Measurements from ENCODE around the gene S100A14. TPM values are rescaled to one million over a fixed set of nuclear protein-coding genes. Genes with fewer than 3 reads are reported as not detected.
A peak's percentile ranks its signal among the peaks of the same experiment; 100 is the strongest.

Gene S100A14
- total and polyA plus RNA-seq, 9 of the 15 experiments (the other 6 are each of a cell fraction or from before 2014, with no cell fraction given): 0.10 to 0.64 (median 0.24) TPM; not detected in 3

- intact Hi-C loops (cut with micrococcal nuclease) (no loop called here), in situ Hi-C loops (cut with MboI) (no loop called here)
- H2AFZ ChIP-seq (ENCODE audit: low read depth, low read length): peak overlapping the region; percentile 89
- H3K4me3 ChIP-seq: no peak overlapping the region
- peaks cover 6% of the 10 kb centered on the region for H3K9me1 ChIP-seq (ENCODE audit: control insufficient read depth, insufficient read depth, low read length)
- H3K27ac ChIP-seq (ENCODE audit: extremely low read depth, low read depth, low read length): peak overlapping the region; percentile 50; the same call in 2 of the 3 replicates
- H3K79me2 ChIP-seq (ENCODE audit: control insufficient read depth, insufficient read depth, low read length): no peaks in the 10 kb centered on the region
- 10% methylated on average over 6 of the region's 6 CpGs for WGBS (ENCODE audit: insufficient coverage, low coverage, missing lambda C conversion rate)
- H3K9me3 ChIP-seq (replicated peaks; ENCODE audit: control insufficient read depth, insufficient read depth, low read depth, low read length): no peaks in the 10 kb centered on the region
- CTCF ChIA-PET (ENCODE audit: low intra/inter-chr PET ratio): no interaction called here
- H4K20me1 ChIP-seq (replicated peaks; ENCODE audit: control insufficient read depth, insufficient read depth, low read length): no peaks in the 10 kb centered on the region
- H3K36me3 ChIP-seq (ENCODE audit: control insufficient read depth, insufficient read depth, low read length): no peaks in the 10 kb centered on the region
- no TSS peak for BruUV-seq (replicated peaks)
- no peaks in the 10 kb centered on the region for H3K27me3 ChIP-seq (ENCODE audit: control insufficient read depth in 2 of 2, insufficient read depth in 2 of 2, low read length in 2 of 2)
- ATAC-seq (peak; percentile 60), FAIRE-seq (no peak), DNase-seq (ENCODE audit: extremely low read depth in 1 of 4, low spot score in 3 of 4) (no peak)
- peak overlapping the region in 1 of 2 experiments; percentile 3; a peak in 1 of 4 replicates for H3K9ac ChIP-seq (ENCODE audit: insufficient read depth in 1 of 2, low read depth in 2 of 2, low read length in 2 of 2)
- POLR2A ChIA-PET: interaction anchor here (0.6 to 4.1 kb wide), 3 partner anchors 18 to 561 kb away, joined by 3 to 23 read pairs (median 6); partner anchors contain the start of genes S100A1 and S100A13
- peaks cover 30 to 47% of the 10 kb centered on the region in 2 experiments for H3K4me1 ChIP-seq (replicated peaks in 1 of 2; ENCODE audit: control insufficient read depth in 2 of 2, insufficient read depth in 2 of 2, low read length in 2 of 2)
- H3K4me2 ChIP-seq (ENCODE audit: insufficient read depth, low read length): peak overlapping the region; percentile 54
- TF ChIP-seq HLTF (IDR thresholded peaks at IDR 0.05): no peak
- TF ChIP-seq PTTG1 (tag; IDR thresholded peaks at IDR 0.05; ENCODE audit: low read depth): no peak
- TF ChIP-seq ATF1 (CRISPR knock-in tag; IDR thresholded peaks at IDR 0.05): no peak
- TF ChIP-seq ATF1 (tag; IDR thresholded peaks at IDR 0.05): 0 out of 2 replicates have a peak, but pooled peaks have one; percentile 14
- TF ChIP-seq TAL1 (IDR thresholded peaks at IDR 0.05): no peak
- TF ChIP-seq KAT8 (IDR thresholded peaks at IDR 0.05; ENCODE audit: low read depth): no peak
- no peak for TF ChIP-seq DMBX1 (CRISPR knock-in tag; IDR thresholded peaks at IDR 0.05; ENCODE audit: borderline replicate concordance)
- no peak for TF ChIP-seq SRSF3 (IDR thresholded peaks at IDR 0.05; ENCODE audit: insufficient read depth, low read length)
- peak; percentile 20 to 45; a peak in 1 of 4 replicates for TF ChIP-seq KDM1A (IDR thresholded peaks at IDR 0.05)
- 0 out of 4 replicates have a peak, but pooled peaks of 1 of the 2 experiments have one; percentile 9 for TF ChIP-seq HDAC1 (IDR thresholded peaks at IDR 0.05)
- no peak for TF ChIP-seq ZNF639 (CRISPR knock-in tag; conservative IDR thresholded peaks at IDR 0.05 in 1 of 2, IDR thresholded peaks at IDR 0.05 in 1 of 2)
- TF ChIP-seq CREB5 (CRISPR knock-in tag; IDR thresholded peaks at IDR 0.05): no peak
- TF ChIP-seq EGR1 (conservative IDR thresholded peaks at IDR 0.05): peak; percentile 48
- no peak for TF ChIP-seq FOXP1 (CRISPR knock-in tag; IDR thresholded peaks at IDR 0.05)
- no peak for TF ChIP-seq CBX5 (IDR thresholded peaks at IDR 0.05; ENCODE audit: borderline replicate concordance, low read depth)
- 0 out of 2 replicates have a peak, but pooled peaks have one; percentile 1 for TF ChIP-seq GATAD2A (IDR thresholded peaks at IDR 0.05)
- no peak for TF ChIP-seq HNRNPUL1 (IDR thresholded peaks at IDR 0.05; ENCODE audit: low read length)
- TF ChIP-seq POLR2B (IDR thresholded peaks at IDR 0.05; ENCODE audit: low read depth, partially characterized antibody): no peak
- no peak for TF ChIP-seq TBL1XR1 (IDR thresholded peaks at IDR 0.05; ENCODE audit: low read length in 2 of 2)
- TF ChIP-seq DIDO1 (tag; IDR thresholded peaks at IDR 0.05; ENCODE audit: low read depth): no peak
- no peak for TF ChIP-seq KLF1 (tag; IDR thresholded peaks at IDR 0.05)
- TF ChIP-seq CHCHD3 (CRISPR knock-in tag; IDR thresholded peaks at IDR 0.05): no peak
- no peak for TF ChIP-seq ZNF217 (CRISPR knock-in tag; IDR thresholded peaks at IDR 0.05)
Observed at GRCh38 chr1:153609585-153609907, 6.6 kb downstream of the S100A14 start.

Data from K562 (cell line).